ENCODE measurements around the gene DIS3L2.
"Not testable (repeated sequence)": the region's sequence is repeated elsewhere in the genome, so short reads cannot be mapped to it uniquely, and the experiment has no call there.

Gene DIS3L2

DNA sequence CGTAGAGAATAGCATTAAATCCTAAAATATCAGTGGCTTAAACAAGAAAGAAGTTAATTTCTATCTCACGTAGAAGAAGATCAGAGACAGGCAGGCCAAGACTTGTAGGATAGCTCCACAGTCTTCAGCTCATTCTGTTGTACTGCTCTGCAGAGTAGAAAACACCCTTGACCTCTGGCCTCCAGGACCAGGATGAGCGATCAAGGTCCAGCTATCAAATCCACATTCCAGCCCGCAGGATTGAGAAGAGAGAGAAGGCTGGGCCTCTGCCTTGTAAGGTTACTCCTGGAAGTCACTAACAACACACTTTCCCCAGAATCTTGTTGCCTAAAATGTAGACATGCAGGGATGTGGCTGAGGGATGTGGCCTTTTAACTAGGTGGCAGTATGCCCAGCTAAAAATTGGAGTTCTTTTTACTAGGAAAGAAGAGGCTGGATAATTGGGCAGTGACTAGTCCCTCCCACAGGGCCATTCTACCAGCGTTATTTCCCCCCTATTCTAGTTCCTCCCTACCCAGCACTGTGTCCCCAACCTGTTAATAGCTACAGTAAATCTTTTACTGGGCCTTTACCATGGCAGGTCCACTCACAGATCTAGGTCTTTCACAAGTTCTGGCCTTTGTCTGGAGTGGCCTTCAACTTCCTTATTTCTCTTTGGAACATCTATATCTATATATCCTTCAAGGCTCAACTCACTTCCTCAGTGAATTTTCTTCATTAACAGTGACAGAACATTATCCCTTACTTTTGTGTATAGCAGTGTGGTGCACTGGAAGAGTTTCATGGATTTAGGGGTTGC is 165.0 kb downstream of the DIS3L2 start:
- DNase-seq = no peak

DNA sequence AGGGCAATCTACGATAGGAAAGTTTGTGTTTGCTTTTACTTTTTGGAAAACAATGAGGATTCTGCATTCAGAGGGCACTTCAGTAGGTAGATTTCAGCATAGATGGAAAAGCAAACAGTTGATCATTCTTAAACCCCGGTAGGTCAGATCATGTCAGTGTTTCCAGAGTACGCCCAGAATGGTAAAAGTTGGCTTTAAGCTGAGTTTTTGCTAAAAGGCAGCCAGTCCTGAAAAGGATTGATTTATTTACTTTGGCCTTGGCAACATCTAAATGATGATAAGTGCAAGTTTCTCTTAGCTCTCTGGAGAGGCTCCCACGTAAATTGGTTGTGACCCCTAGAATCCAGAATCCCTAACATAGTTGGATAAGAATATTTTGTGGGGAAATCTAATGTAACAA is 168.0 kb downstream of the DIS3L2 start:
- no peak for DNase-seq

DNA sequence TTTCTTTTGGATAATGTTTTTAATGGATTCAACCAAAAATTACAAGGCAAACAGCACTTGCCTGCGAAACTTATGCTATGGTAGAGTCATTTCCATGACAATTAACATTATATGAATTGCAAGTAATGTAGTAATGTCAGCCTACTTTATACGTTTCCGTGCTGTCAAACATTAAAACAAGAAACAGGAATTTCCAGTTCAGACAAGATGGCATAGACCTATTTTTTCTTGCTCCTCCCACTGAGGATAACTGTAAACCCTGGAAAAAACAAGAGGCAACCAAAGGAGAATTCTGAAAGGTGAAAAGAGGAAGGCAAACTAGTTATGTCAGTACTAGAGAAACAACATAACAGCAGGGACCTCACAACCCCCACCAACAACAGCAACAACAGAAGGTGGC is 170.7 kb downstream of the DIS3L2 start:
- no peak for DNase-seq

DNA sequence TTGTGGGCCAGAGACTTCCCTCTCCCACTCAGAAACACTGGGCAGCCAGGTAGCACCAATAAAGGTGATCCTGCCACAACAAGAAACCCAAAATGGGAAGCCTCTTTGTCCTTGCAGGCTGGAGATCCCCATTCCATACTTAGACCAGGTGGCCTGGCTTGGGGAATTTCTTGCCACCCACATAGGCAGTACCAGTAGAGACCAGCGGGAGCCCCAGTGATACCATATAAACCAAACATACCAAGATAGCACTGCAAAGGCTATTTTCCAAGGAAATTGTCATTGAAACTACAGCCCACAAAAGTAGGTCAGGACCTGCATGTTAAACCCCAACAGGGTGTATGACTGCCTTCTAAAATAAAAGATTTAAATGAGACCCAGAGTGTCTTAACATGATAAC is 171.6 kb downstream of the DIS3L2 start:
- DNase-seq = no peak

DNA sequence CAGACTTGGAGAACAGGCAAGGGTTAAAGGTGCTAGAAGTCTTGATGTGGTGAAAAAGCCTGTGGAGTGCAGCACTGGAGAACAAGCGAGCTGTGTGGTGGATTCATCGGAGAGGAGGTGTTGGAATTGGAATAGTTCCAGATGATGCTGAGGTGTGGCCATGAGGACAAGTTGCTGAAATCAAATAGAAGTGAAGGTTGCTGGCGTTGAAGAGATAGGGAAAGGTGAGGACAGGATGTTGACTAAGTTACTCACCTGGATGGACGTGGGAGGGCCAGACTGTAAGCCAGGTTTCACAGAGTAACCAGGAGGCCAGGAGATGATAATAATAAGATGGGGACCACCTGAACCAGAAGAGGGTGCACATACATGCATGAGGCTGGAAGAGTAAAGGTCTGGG is 173.4 kb downstream of the DIS3L2 start:
- no peak for DNase-seq

DNA sequence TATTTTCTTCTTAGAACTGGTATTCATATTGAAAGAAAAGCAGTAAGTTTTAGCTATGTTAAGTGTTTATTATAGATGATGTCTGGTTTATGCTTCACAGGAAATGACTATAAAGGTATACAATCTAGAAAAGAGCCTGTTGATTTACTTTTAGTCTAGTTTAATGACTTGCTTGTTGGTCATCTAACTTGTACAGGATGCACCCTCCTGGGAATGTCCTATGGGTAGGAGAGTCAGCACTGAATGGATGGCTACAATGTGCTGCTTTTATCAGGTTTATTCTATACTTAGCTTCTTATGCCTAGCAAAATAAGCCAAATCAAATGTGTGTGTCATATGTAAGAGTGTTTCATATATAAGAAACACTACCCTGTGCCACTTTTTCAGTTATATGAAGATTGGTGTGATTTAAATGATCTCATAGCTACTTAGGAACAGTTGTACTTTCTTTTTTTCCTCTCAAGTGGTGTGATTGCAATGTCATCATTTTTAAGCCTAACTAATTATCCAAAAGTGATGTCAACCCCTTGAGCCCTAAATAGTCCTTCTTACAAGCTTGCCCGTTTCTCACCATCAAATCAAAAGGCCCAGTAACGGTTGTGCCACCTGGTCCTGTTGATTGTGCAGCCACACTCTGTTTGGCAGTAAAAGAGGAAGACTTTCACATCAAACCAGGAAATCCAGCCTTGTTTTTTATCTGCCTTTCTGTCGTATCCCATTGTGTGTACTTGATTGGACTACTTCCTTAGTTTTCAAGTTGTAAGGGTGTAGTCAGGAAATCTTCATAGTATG is 176.0 kb downstream of the DIS3L2 start:
- DNase-seq = no peak

DNA sequence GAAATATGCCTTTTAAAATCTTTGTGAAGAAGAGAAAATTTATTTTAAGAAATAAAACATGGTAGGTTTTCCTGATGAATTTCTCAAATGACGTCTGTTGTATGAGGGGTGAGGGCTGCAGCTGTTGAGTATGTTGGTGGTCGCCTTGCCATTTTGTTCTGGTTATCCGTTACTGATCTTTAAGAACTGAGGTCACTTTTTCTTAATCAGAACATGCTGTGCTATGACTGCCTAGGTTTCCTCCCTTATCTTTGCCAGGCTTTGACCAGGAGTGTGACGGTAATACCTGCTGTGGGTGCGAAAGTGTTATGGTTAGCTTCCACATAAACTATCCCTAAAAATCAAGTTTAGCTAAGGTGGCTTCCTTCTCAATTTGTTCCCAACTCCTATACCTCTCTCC is 176.9 kb downstream of the DIS3L2 start:
- DNase-seq = no peak

DNA sequence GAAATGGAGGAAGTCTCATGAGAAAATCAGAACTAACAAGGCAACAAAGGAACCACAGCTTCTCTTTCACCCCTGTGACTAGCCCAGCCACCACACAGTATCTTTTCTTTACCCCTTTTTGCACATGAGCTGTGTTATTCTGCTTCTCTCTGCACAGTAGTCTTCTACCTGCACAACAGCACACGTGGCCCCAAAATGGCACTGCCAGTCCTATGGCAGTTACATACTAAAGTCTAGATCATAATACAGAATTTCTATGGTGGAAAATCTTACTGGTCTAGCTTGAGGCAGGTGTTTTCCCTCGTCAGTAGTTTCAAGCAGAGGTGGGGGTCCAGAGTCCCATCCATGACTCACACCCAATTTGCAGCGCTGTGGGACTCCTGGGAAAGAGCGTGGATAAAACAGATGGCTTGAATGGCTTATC is 177.7 kb downstream of the DIS3L2 start:
- DNase-seq = no peak

DNA sequence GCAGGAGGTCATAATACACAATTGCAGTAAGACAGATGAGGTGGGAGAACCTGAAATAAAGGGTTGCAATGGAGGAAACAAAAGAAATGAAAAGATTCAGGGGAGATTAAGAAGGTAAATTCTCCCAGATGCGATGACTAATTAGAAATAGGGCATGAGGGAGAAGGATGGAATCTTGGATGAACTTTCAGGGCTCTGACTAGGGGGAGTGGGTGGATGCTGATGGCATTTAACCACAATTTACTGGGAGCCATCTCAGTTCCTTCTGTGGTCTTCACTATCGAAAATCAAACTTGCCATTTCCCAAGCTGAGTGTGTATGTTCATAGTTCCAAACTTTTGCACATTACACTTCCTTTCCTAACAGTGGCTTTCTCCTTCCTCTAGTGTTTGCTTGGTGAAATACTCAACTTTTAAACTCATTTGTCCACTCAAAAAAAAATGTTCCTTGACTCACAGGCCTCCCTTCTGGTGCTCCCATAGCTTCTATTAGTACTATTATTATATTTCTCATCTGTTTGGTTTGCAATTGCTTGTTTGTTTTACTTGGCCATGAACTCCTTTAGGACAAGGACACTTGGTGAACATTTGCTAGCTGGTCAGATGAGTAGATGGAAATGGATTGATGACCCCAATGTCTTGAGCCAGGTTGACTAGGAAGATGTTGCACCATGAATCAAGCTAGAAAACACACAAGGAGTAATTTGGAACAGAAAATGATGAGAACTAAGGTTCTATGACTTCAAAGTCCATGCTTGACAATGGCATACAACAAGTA is 178.5 kb downstream of the DIS3L2 start:
- DNase-seq = no peak

DNA sequence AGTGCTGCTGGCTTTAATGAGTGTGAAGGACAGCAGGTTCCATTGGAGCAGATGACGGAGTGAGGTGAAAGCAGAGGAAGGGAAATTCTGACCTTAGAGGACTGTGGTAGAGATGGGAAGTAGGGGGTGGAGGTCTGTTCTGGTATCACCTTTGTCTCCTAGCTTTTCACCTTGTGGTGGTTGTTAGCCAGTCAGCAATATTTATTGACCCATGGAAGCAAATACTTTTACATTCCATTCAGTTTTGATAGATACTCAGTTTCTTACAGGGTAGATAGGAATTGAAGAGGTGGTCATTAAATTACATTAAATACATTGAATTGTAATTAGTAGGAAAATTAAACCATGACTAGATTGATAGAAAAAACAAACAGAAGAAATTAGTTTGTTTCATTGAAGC is 180.1 kb downstream of the DIS3L2 start:
- DNase-seq = no peak

DNA sequence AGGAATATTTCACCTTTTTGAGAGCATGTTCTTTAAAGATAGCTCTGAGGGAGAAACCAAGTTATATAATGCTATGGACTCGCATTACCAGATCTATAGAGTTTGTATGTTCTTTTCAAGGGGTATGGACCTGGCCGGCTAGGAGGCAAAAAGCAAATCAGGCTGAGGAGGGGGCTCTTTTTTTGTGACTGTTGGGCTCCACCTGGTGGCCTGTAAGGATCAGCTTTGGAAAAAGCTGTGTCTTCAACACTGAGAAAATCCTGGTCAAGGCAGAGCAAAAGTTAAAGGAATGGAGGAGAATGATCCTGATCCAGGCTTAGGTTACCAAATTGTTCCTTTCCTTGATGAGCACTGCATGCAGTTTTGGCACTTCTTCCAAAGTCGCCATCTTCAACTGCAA is 180.5 kb downstream of the DIS3L2 start:
- DNase-seq = peak; percentile 16

DNA sequence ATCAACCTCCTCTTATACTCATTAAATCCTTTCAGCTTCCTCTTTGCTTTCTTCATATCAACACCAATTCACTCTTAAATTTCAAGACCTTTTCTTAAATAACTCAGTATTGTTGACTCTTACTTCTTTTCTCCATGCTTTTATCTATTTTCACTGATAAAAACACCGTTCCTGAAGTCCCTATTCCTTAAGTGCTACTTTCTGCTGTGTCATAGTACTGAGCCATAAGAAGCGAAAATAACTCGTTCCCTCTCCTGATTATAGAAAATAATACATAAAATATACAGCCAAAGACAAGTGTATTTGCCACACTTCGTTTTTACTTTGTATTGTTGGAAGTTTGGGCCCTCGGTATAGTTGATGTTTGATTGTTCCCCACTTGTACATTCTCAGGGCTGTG is 181.0 kb downstream of the DIS3L2 start:
- no peak for DNase-seq

DNA sequence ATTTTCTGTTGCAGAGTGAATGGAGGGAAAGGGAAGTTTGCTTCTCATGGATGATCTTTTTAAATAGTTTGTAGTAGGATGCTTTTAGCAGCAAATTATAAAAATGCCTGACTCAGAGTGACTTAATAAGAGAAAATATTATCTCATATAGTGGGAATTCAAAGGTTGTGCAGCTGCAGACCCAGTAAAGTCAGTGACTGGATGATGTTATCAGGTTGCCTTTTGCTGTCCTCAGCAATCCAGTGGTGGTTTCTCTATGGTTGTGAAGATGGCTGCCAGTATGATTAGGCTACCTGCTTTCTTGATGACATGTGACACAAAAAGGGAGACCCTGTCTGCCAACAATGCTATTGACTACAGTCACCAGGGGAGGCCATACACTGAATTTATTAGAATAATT is 184.8 kb downstream of the DIS3L2 start:
- no peak for DNase-seq

DNA sequence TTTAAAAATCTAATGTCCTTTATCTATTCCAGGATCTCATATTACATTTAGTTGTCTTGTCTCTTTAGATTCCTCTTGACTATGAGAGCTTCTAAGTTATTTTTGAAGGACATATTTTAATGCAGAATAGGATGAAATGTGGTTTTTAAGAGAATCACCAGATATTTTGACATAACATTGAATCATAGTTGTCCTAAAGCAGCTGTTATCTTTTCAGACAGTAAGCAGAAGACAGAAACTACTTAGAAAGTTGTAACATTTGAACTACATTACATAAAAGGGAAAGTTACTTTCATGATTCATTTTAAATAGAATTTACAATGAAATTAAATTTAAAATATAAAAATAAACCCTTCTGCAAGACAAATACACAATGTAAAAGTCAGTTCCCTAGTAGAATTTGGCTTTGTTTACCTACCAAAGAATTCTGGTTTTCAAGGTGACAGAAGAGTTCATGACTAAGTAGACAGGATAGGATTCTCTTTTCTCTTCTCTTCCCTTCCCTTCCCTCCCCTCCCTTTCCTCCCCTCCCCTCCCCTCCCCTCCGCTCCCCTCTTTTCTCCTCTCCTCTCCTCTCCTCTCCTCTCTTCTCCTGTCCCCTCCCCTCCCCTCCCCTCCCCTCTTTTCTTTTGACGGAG is 186.0 kb downstream of the DIS3L2 start:
- DNase-seq = no peak

DNA sequence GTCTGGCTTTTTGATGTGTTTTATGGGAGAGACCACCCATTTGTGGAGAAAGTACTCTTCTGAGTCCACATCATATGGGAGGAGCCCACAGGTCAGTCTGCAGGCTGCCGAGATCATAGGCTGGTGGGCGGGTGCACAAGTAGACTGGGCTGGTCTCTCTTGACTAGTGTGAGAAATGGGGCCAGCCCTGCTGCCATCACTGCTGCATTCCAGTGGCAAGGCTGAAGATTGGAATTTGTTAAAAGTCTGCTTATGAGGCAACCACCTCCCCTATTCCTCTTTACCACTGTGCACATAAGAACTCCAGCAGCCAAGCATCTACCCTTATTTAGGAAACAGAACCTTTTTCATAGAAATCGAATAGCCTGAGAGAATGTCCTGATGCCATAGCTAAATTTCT is 200.7 kb downstream of the DIS3L2 start:
- DNase-seq = no peak

DNA sequence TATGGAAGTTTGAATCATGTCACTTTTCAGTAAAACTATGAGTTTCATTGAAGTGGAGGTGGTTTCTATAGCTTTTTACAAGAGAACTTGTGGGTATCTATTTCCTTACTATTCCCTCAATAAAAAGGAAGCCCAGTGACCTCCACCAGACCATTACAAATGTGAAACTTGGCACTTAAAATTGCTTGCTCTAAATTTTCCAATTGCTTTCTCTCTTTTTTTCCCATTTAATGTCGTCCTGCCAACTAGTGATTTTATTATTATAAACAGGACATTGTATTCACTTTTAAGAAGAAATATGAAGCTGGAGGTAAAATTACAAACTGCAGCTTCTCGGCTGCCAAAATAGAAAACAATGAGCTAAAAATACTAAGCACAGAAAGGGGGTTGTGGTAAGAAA is 208.9 kb downstream of the DIS3L2 start:
- DNase-seq = no peak

DNA sequence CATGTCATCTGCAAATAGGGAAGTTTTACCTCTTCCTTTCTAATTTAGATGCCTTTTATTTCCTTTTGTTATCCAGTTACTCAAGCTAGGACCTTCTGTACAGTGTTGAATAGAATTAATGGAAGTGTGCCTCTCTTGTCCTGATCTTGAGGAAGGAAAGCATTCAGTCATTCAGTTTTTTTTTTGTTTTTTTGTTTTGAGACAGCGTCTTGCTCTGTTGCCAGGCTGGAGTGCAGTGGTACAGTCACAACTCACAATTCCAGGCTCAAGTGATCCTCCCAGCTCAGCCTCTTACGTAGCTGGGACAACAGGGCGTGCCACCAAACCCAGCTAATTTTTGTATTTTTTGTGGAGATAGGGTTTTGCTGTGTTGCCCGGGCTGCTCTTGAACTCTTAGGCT is 213.1 kb downstream of the DIS3L2 start:
- DNase-seq = no peak

DNA sequence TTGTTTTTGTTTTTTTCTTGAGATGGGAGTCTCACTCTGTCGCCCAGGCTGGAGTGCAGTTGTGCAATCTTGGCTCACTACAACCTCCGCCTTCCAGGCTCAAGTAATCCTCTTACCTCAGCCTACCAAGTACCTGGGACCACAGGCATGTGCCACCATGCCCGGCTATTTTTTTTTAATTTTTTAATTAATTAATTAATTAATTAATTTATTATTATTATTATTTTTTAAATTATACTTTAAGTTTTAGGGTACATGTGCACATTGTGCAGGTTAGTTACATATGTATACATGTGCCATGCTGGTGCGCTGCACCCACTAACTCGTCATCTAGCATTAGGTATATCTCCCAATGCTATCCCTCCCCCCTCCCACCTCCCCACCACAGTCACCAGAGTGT is 215.1 kb downstream of the DIS3L2 start:
- not testable (repeated sequence) for DNase-seq

DNA sequence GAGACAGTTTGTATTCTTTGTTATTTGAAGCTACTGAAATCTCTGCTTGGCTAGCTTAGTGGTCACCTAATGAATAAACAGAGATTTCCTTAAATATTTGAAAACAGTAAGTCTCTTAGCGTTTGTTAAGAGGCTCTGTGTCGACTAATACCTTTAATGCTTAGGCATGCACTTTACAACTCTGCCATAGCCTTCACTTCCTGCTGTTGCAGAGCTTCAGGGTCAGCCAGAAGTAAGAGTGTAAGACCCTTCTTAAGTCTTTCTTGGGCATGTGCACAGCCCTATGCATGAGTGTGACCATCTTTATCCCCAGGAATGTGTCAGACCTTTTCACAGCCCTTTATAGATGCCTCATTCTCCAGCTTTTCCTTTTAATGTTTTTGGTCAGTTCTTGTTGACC is 221.8 kb downstream of the DIS3L2 start:
- no peak for DNase-seq

DNA sequence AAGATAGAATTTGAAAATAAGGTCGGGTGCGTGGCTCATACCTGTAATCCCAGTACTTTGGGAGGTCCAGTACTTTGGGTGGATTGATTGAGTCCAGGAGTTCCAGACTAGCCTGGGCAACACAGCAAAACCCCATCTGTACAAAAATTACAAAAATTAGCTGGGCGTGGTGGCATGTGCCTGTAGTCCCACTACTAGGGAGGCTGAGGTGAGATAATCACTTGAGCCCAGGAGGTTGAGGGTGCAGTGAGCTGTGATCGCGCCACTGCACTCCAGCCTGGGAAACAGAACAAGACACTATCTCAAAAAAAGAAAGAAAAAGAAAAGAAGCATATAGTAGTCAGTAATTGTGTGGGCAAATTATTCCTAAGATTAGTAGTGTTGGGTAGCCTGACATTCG is 222.8 kb downstream of the DIS3L2 start:
- no peak for DNase-seq

DNA sequence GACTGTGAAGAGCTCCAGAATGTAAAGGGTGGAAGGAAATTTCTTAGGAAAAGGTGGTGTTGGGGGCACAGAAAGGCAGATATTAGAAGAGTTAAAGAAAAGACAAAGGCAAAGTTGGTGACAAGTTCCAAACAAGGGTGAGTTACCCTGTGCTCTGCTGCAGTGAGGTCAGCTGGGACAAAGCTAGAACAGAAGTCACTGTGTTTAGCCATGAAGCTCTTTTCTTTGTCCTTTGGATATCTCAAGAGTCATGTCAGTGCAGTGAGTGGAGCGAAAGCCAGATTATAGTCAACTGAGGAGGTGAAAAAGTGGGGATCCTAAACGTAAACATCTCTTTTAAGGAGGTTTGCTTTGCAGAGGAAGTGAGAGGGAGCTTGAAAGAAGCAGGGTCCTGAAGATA is 229.3 kb downstream of the DIS3L2 start:
- DNase-seq = no peak

DNA sequence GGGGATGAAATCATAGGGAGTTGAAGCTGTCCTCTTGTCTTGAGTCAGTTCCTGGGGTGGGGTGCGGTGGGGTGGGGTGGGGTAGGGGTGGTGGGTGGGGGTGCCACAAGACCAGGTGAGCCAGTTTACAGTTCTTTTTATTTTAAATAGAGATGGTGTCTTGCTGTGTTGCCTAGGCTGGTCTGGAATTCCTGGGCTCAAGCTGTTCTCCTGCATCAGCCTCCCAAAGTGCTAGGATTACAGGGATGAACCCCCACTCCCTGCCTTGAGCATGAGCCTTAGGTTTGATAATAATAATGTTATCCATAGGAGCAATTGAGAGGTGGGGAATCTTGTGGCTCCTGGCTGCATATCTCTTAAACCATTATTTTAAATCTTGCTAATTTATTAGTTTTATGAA is 234.0 kb downstream of the DIS3L2 start:
- DNase-seq = no peak

DNA sequence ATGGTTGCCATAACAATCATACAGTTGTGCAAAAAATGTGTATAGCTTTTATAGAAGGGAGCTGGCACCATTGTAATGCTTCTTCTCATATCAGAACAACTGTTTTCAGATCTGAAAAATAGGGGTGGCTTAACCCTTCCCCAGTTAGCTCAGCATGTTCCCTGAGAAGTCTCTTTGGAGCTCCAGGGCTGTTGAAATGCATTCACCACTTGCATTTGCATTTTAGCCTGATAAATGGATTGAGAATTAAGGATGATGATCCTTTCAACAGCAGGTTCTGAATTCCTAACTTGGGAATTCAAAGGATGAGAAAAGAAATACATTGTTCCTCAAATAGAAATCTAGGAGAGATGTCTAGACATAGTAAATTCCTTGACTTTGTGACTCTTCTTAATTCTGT is 235.3 kb downstream of the DIS3L2 start:
- no peak for DNase-seq

Data from activated CD4-positive, alpha-beta T cell treated with anti-CD3 and anti-CD28 coated beads, Interleukin-2, amount 50 U/mL, for 16 hours (primary cell).